HepG2 (cell line): ENCODE measurements around the gene CNPPD1. TPM values are rescaled to one million over a fixed set of nuclear protein-coding genes. Genes with fewer than 3 reads are reported as not detected.

Source experiments
- BORCS8-MEF2B ChIP-seq: sonication (generic); formaldehyde crosslinking; IDR thresholded peaks from 2 replicates; pipeline ENCODE4 v1.8.0; 2022; ENCODE audit warnings: mild to moderate bottlenecking, missing genetic modification reagents
- DRAP1 ChIP-seq: IDR thresholded peaks from 2 replicates; pipeline ENCODE4 v1.6.1; 2016; ENCODE audit warnings: missing genetic modification reagents, missing compliant biosample characterization
- DZIP1 ChIP-seq: sonication (generic); formaldehyde crosslinking; IDR thresholded peaks from 2 replicates; pipeline ENCODE4 v1.5.0; 2020; ENCODE audit warnings: mild to moderate bottlenecking, missing genetic modification reagents
- HNRNPLL ChIP-seq: fragments of 200-400 bp; formaldehyde crosslinking; IDR thresholded peaks from 2 replicates; pipeline ENCODE4 v1.6.1; 2017; ENCODE audit warnings: mild to moderate bottlenecking, low read depth, low read length; ENCODE audit not compliant: poor library complexity, severe bottlenecking
- MBD4 ChIP-seq: IDR thresholded peaks from 2 replicates; pipeline ENCODE4 v1.6.1; 2012; ENCODE audit warnings: low read length, inconsistent platforms, borderline replicate concordance
- RXRA ChIP-seq: sonication (generic); formaldehyde crosslinking; IDR thresholded peaks from 2 replicates; pipeline ENCODE4 v1.5.1; 2020; ENCODE audit warnings: missing genetic modification reagents
- ZGPAT ChIP-seq: IDR thresholded peaks from 2 replicates; pipeline ENCODE4 v1.6.1; 2016; ENCODE audit warnings: mild to moderate bottlenecking
- ZNF275 ChIP-seq: sonication (generic); formaldehyde crosslinking; IDR thresholded peaks from 2 replicates; pipeline ENCODE4 v1.8.0; 2022; ENCODE audit warnings: missing genetic modification reagents, mild to moderate bottlenecking, inconsistent platforms, borderline replicate concordance
- ZNF33A ChIP-seq: sonication (generic); formaldehyde crosslinking; IDR thresholded peaks from 2 replicates; pipeline ENCODE4 v1.5.1; 2020; ENCODE audit warnings: missing genetic modification reagents, mild to moderate bottlenecking, moderate library complexity, borderline replicate concordance
- polyA plus RNA-seq, 8 experiments: library from polyadenylated mRNA; depleted of rRNA in 3 of 8; stranded (reverse) in 7 of 8; unstranded in 1 of 8; fragments of >200 nt; fragmentation: Illumina TruSeq in 4 of 8; extraction: Trizol in 4 of 8; gene quantifications; 2 replicates each; pipeline versions ENCODE4 v1.2.1 to v1.2.3, GENCODE V29; 2011 to 2016; ENCODE audit warnings: low read depth in 4 of 8, missing spikeins in 1 of 8, mixed read lengths in 1 of 8; ENCODE audit not compliant: insufficient read depth in 1 of 8
- total RNA-seq, 5 experiments: library from RNA; depleted of rRNA; stranded (reverse); fragments of >200 nt; fragmentation: Illumina TruSeq; extraction: Trizol; gene quantifications; 2 replicates each; pipeline ENCODE4 v1.2.3, GENCODE V29; 2016; ENCODE audit warnings: low read depth in 1 of 5
- TF ChIP-seq, protein P1 (sequence below): sonication (generic); formaldehyde crosslinking; IDR thresholded peaks from 2 replicates; pipeline ENCODE4 v1.5.1; 2020; ENCODE audit warnings: mild to moderate bottlenecking, missing genetic modification reagents, moderate library complexity
- TF ChIP-seq, protein P2 (sequence below): sonication (generic); formaldehyde crosslinking; IDR thresholded peaks from 2 replicates; pipeline ENCODE4 v1.5.1; 2020; ENCODE audit warnings: mild to moderate bottlenecking, missing genetic modification reagents, moderate library complexity

Gene CNPPD1
- total and polyA plus RNA-seq, 2 of the 13 experiments (the other 11 are each of a cell fraction or from before 2014, with no cell fraction given), result 35.5 to 49.4 TPM

DNA sequence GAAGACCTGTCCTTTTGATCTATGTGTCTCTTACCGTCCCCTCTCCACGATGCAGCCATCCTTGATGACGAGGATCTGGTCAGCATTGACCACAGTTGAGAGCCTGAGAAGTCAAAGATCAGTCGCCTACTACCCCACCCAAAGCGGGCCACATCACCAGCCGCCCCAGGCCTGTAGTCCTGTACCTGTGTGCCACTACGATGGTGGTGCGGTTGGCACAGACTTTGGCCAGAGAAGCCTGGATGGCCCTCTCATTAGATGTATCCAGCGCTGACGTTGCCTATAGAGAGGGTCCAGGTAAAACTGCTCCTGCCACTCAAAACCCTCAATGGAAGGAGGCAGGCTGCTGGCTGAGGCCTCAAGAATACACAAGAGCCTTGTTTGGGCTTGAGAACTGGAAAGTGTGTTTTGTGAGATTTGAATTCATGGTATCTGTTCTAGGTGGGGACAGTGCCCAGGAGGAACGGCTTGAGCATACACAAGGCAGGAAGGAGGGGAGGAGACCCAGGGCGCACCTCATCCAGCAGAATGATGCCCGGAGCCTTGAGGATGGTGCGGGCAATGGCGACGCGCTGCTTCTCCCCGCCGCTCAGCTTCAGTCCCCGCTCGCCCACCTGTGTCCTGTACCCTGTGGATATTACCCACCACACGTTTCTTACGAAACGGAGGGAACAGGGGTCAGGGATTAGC lies 33.6 kb upstream of the CNPPD1 start (continued):
- TF ChIP-seq, protein P1, sequence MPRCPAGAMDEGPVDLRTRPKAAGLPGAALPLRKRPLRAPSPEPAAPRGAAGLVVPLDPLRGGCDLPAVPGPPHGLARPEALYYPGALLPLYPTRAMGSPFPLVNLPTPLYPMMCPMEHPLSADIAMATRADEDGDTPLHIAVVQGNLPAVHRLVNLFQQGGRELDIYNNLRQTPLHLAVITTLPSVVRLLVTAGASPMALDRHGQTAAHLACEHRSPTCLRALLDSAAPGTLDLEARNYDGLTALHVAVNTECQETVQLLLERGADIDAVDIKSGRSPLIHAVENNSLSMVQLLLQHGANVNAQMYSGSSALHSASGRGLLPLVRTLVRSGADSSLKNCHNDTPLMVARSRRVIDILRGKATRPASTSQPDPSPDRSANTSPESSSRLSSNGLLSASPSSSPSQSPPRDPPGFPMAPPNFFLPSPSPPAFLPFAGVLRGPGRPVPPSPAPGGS (CRISPR knock-in tag), result no peak
- TF ChIP-seq BORCS8-MEF2B (no peak), ZNF275 (no peak), ZNF33A (CRISPR knock-in tag) (no peak), RXRA (CRISPR knock-in tag) (no peak), MBD4 (no peak), HNRNPLL (no peak), DZIP1 (no peak), DRAP1 (CRISPR knock-in tag) (no peak), ZGPAT (no peak)
- TF ChIP-seq, protein P2, sequence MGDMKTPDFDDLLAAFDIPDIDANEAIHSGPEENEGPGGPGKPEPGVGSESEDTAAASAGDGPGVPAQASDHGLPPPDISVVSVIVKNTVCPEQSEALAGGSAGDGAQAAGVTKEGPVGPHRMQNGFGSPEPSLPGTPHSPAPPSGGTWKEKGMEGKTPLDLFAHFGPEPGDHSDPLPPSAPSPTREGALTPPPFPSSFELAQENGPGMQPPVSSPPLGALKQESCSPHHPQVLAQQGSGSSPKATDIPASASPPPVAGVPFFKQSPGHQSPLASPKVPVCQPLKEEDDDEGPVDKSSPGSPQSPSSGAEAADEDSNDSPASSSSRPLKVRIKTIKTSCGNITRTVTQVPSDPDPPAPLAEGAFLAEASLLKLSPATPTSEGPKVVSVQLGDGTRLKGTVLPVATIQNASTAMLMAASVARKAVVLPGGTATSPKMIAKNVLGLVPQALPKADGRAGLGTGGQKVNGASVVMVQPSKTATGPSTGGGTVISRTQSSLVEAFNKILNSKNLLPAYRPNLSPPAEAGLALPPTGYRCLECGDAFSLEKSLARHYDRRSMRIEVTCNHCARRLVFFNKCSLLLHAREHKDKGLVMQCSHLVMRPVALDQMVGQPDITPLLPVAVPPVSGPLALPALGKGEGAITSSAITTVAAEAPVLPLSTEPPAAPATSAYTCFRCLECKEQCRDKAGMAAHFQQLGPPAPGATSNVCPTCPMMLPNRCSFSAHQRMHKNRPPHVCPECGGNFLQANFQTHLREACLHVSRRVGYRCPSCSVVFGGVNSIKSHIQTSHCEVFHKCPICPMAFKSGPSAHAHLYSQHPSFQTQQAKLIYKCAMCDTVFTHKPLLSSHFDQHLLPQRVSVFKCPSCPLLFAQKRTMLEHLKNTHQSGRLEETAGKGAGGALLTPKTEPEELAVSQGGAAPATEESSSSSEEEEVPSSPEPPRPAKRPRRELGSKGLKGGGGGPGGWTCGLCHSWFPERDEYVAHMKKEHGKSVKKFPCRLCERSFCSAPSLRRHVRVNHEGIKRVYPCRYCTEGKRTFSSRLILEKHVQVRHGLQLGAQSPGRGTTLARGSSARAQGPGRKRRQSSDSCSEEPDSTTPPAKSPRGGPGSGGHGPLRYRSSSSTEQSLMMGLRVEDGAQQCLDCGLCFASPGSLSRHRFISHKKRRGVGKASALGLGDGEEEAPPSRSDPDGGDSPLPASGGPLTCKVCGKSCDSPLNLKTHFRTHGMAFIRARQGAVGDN (CRISPR knock-in tag), result peak; percentile 37; the same call in 1 of the 2 replicates
